ENCODE data around the gene CLPTM1L. TPM values are rescaled to one million over a fixed set of nuclear protein-coding genes. Genes with fewer than 3 reads are reported as not detected.
A peak's percentile ranks its signal among the peaks of the same experiment; 100 is the strongest.

The CLPTM1L gene
- total and polyA plus RNA-seq, 9 of the 15 experiments (the other 6 are each of a cell fraction or from before 2014, with no cell fraction given): 3.5 to 217 (median 177) TPM

- Histone ChIP-seq H2AFZ (ENCODE audit: low read depth, low read length) (no peak within 1 kb of the TSS), H3K4me2 (ENCODE audit: insufficient read depth, low read length) (no peak within 1 kb of the TSS; the same call in 1 of the 2 replicates), H3K27me3 (ENCODE audit: control insufficient read depth in 2 of 2, insufficient read depth in 2 of 2, low read length in 2 of 2) (peaks cover 32 to 59% of the 10 kb centered on the region in 2 experiments), H3K9ac (ENCODE audit: insufficient read depth in 1 of 2, low read depth in 2 of 2, low read length in 2 of 2) (peak within 1 kb of the TSS in 1 of 2 experiments; percentile 85; a peak in 2 of 4 replicates), H3K4me3 (peak within 1 kb of the TSS; percentile 28; the same call in 1 of the 2 replicates), H3K79me2 (ENCODE audit: control insufficient read depth, insufficient read depth, low read length) (no peaks in the 10 kb centered on the region), H3K4me1 (replicated peaks in 1 of 2; ENCODE audit: control insufficient read depth in 2 of 2, insufficient read depth in 2 of 2, low read length in 2 of 2) (peaks cover 0 to 53% of the 10 kb centered on the region in 2 experiments; a peak in 2 of 5 replicates), H3K27ac (ENCODE audit: extremely low read depth, low read depth, low read length) (no peak within 1 kb of the TSS), H3K36me3 (ENCODE audit: control insufficient read depth, insufficient read depth, low read length) (no peaks in the 10 kb centered on the region), H3K9me1 (ENCODE audit: control insufficient read depth, insufficient read depth, low read length) (no peaks in the 10 kb centered on the region), H3K9me3 (replicated peaks; ENCODE audit: control insufficient read depth, insufficient read depth, low read depth, low read length) (no peaks in the 10 kb centered on the region), H4K20me1 (replicated peaks; ENCODE audit: control insufficient read depth, insufficient read depth, low read length) (peaks cover 7% of the 10 kb centered on the region; the same call in 1 of the 2 replicates)
- no TSS peak for BruUV-seq (replicated peaks)
- DNase-seq (ENCODE audit: extremely low read depth in 1 of 4, low spot score in 3 of 4) (peak; percentile 71 to 90 (median 80)), FAIRE-seq (no peak), ATAC-seq (peak; percentile 69)
- intact Hi-C loops (cut with micrococcal nuclease): no loop called here
- ChIA-PET CTCF (ENCODE audit: low intra/inter-chr PET ratio) (interaction anchor here (0.5 kb wide), 1 partner anchor 286 kb away, joined by 3 read pairs; no protein-coding TSS in a partner anchor), POLR2A (interaction anchor here (0.6 to 1.0 kb wide), 2 partner anchors 18 to 20 kb away, joined by 3 read pairs; no protein-coding TSS in a partner anchor)
- in situ Hi-C loops (cut with MboI): no loop called here
- whole genome bisulfite sequencing (ENCODE audit: insufficient coverage, low coverage, missing lambda C conversion rate): 47% methylated on average over 48 of the region's 102 CpGs
- peak in 1 of 2 experiments; percentile 7; a peak in 2 of 4 replicates for TF ChIP-seq NRF1 (conservative IDR thresholded peaks at IDR 0.05 in 1 of 2, IDR thresholded peaks at IDR 0.05 in 1 of 2)
- TF ChIP-seq PKNOX1 (IDR thresholded peaks at IDR 0.05): no peak
- TF ChIP-seq E2F6 (IDR thresholded peaks at IDR 0.05; ENCODE audit: borderline replicate concordance in 1 of 2, extremely low read depth in 1 of 2, insufficient read depth in 1 of 2, insufficient read length in 1 of 2, low read depth in 1 of 2, low read length in 1 of 2, poor library complexity in 1 of 2, severe bottlenecking in 1 of 2): peak in 1 of 2 experiments; percentile 67
- peak; percentile 41; the same call in 1 of the 2 replicates for TF ChIP-seq ZBTB7A (IDR thresholded peaks at IDR 0.05; ENCODE audit: borderline replicate concordance, control insufficient read depth, low read depth, low read length)
- 0 out of 2 replicates have a peak, but pooled peaks have one; percentile 22 for TF ChIP-seq RBFOX2 (IDR thresholded peaks at IDR 0.05; ENCODE audit: low read depth, low read length)
- TF ChIP-seq ZNF551 (CRISPR knock-in tag; IDR thresholded peaks at IDR 0.05): no peak
- TF ChIP-seq MAFG (tag; conservative IDR thresholded peaks at IDR 0.05): no peak
- TF ChIP-seq POLR2G (IDR thresholded peaks at IDR 0.05; ENCODE audit: low read depth, low read length): 0 out of 2 replicates have a peak, but pooled peaks have one; percentile 40
- TF ChIP-seq ZBTB33 (CRISPR knock-in tag; IDR thresholded peaks at IDR 0.05): peak; percentile 67; the same call in 1 of the 2 replicates
Observed at GRCh38 chr5:1294835-1295649, 49.9 kb downstream of the CLPTM1L start, which contains the start of gene TERT. TSS of gene TERT (minus strand) at chr5:1295068. CDS start at chr5:1294989, 79 bp downstream.

All from K562 (cell line).